K562 treated with DMSO at 1 percent for 48 hours (cell line): Measurements from ENCODE around the gene PCDHA12. TPM values are rescaled to one million over a fixed set of nuclear protein-coding genes. Genes with fewer than 3 reads are reported as not detected.

Source experiments
- total RNA-seq: library from RNA; unstranded; fragments of 300-600 nt; gene quantifications from 2 replicates; pipeline ENCODE4 v1.2.3, GENCODE V29; 2022; ENCODE audit warnings: low replicate concordance; ENCODE audit errors: extremely low read depth

The PCDHA12 gene
- total RNA-seq: not detected in 2 replicates

GRCh38 chr5:140875085-140876065 is at the start of gene PCDHA12:
PCDHA12 (plus strand) TSS chr5:140875308; CDS start chr5:140875473, 165 bp downstream.

GRCh38 chr5:140827704-140828361 is 47.3 kb upstream of the PCDHA12 start, which contains the start of gene PCDHA6:
PCDHA6 (plus strand) TSS chr5:140827960; CDS start chr5:140828092, 132 bp downstream.

GRCh38 chr5:140833993-140834392 is 41.1 kb upstream of the PCDHA12 start, which contains the start of gene PCDHA7:
PCDHA7 (plus strand) TSS chr5:140834269; CDS start chr5:140834384, 115 bp downstream.

GRCh38 chr5:140840978-140841962 is 33.8 kb upstream of the PCDHA12 start, which contains the start of gene PCDHA8:
PCDHA8 (plus strand) TSS chr5:140841187; CDS start chr5:140841322, 135 bp downstream.

GRCh38 chr5:140848139-140849102 is 26.7 kb upstream of the PCDHA12 start, which contains the start of gene PCDHA9:
PCDHA9 (plus strand) TSS chr5:140848382; CDS start chr5:140848496, 114 bp downstream.

GRCh38 chr5:140855772-140856674 is 19.1 kb upstream of the PCDHA12 start, which contains the start of gene PCDHA10:
PCDHA10 (plus strand) TSS chr5:140855897; CDS start chr5:140856049, 152 bp downstream.

GRCh38 chr5:140868721-140869554 is 6.2 kb upstream of the PCDHA12 start, which contains the start of gene PCDHA11:
PCDHA11 (plus strand) TSS chr5:140868957; CDS start chr5:140869104, 147 bp downstream.

GRCh38 chr5:140881889-140882590 is 6.9 kb downstream of the PCDHA12 start, which contains the start of gene PCDHA13:
PCDHA13 (plus strand) TSS chr5:140882124; CDS start chr5:140882269, 145 bp downstream.

GRCh38 chr5:140925806-140926442 is 50.8 kb downstream of the PCDHA12 start, which contains the start of gene PCDHAC1:
PCDHAC1 (plus strand) TSS chr5:140926299; CDS start chr5:140926893, 594 bp downstream.

Other genes with a start within 250 kb of the PCDHA12 start
- gene CD14, start 242.1 kb upstream of the PCDHA12 start, total RNA-seq: not detected in 2 replicates
- not detected in 2 replicates for gene TMCO6, start 235.9 kb upstream of the PCDHA12 start, total RNA-seq
- not detected in 2 replicates for gene NDUFA2, start 227.7 kb upstream of the PCDHA12 start, total RNA-seq
- gene IK, start 227.5 kb upstream of the PCDHA12 start, total RNA-seq: not detected in 2 replicates
- gene WDR55, start 210.4 kb upstream of the PCDHA12 start, total RNA-seq: not detected in 2 replicates
- gene DND1, start 201.7 kb upstream of the PCDHA12 start, total RNA-seq: not detected in 2 replicates
- not detected in 2 replicates for gene HARS1, start 183.9 kb upstream of the PCDHA12 start, total RNA-seq
- not detected in 2 replicates for gene HARS2, start 183.9 kb upstream of the PCDHA12 start, total RNA-seq
- gene ZMAT2, start 174.9 kb upstream of the PCDHA12 start, total RNA-seq: not detected in 2 replicates
- not detected in 2 replicates for gene PCDHA1, start 89.2 kb upstream of the PCDHA12 start, total RNA-seq
- not detected in 2 replicates for gene PCDHA2, start 80.5 kb upstream of the PCDHA12 start, total RNA-seq
- not detected in 2 replicates for gene PCDHA3, start 74.3 kb upstream of the PCDHA12 start, total RNA-seq
- not detected in 2 replicates for gene PCDHA4, start 68.2 kb upstream of the PCDHA12 start, total RNA-seq
- gene PCDHA5, start 53.7 kb upstream of the PCDHA12 start, total RNA-seq: not detected in 2 replicates
- gene PCDHA6, start 47.3 kb upstream of the PCDHA12 start, total RNA-seq: not detected in 2 replicates
- not detected in 2 replicates for gene PCDHA7, start 41.0 kb upstream of the PCDHA12 start, total RNA-seq
- not detected in 2 replicates for gene PCDHA8, start 34.1 kb upstream of the PCDHA12 start, total RNA-seq
- not detected in 2 replicates for gene PCDHA9, start 26.9 kb upstream of the PCDHA12 start, total RNA-seq
- not detected in 2 replicates for gene PCDHA10, start 19.4 kb upstream of the PCDHA12 start, total RNA-seq
- not detected in 2 replicates for gene PCDHA11, start 6.4 kb upstream of the PCDHA12 start, total RNA-seq
- not detected in 2 replicates for gene PCDHA13, start 6.8 kb downstream of the PCDHA12 start, total RNA-seq
- gene PCDHAC1, start 51.0 kb downstream of the PCDHA12 start, total RNA-seq: not detected in 2 replicates
- gene PCDHAC2, start 91.2 kb downstream of the PCDHA12 start, total RNA-seq: not detected in 2 replicates
- not detected in 2 replicates for gene PCDHB1, start 176.1 kb downstream of the PCDHA12 start, total RNA-seq
- not detected in 2 replicates for gene PCDHB2, start 219.3 kb downstream of the PCDHA12 start, total RNA-seq
- not detected in 2 replicates for gene PCDHB3, start 225.2 kb downstream of the PCDHA12 start, total RNA-seq
- gene PCDHB4, start 246.5 kb downstream of the PCDHA12 start, total RNA-seq: not detected in 2 replicates